H9 (cell line): Measurements from ENCODE around the gene TRAF3. TPM values are rescaled to one million over a fixed set of nuclear protein-coding genes. Genes with fewer than 3 reads are reported as not detected.

Experiments used
- DNase-seq: peaks from one replicate; pipeline ENCODE4 v3.0.0-alpha.2; 2017
- H2AFZ ChIP-seq: one replicate; pipeline ENCODE4 v1.6.1; 2013; ENCODE audit warnings: mild to moderate bottlenecking, low read length, control low read depth, moderate library complexity
- H2AK5ac ChIP-seq: 2 replicates; pipeline ENCODE4 v1.6.1; 2013; ENCODE audit warnings: low read length, control low read depth, mixed read lengths; ENCODE audit not compliant: insufficient read length
- H2BK120ac ChIP-seq: one replicate; pipeline ENCODE4 v1.6.1; 2013; ENCODE audit warnings: low read depth, mild to moderate bottlenecking, low read length, control low read depth, inconsistent platforms; ENCODE audit not compliant: poor library complexity, severe bottlenecking
- H2BK12ac ChIP-seq: 2 replicates; pipeline ENCODE4 v1.6.1; 2013; ENCODE audit warnings: low read length, control low read depth, mixed read lengths, low read depth; ENCODE audit not compliant: insufficient read length
- H2BK15ac ChIP-seq: 2 replicates; pipeline ENCODE4 v1.6.1; 2013; ENCODE audit warnings: low read depth, low read length, control low read depth
- H2BK20ac ChIP-seq: one replicate; pipeline ENCODE4 v1.6.1; 2013; ENCODE audit warnings: low read depth, mild to moderate bottlenecking, low read length, control low read depth, inconsistent platforms; ENCODE audit not compliant: poor library complexity, severe bottlenecking
- H2BK5ac ChIP-seq: 2 replicates; pipeline ENCODE4 v1.6.1; 2013; ENCODE audit warnings: low read length, control low read depth, mixed read lengths; ENCODE audit not compliant: insufficient read length
- H3K14ac ChIP-seq: 2 replicates; pipeline ENCODE4 v1.6.1; 2013; ENCODE audit warnings: low read length, control low read depth; ENCODE audit not compliant: insufficient read depth
- H3K18ac ChIP-seq: 2 replicates; pipeline ENCODE4 v1.6.1; 2013; ENCODE audit warnings: low read depth, mild to moderate bottlenecking, mixed read lengths, low read length, control low read depth; ENCODE audit not compliant: insufficient read length
- H3K23ac ChIP-seq: 2 replicates; pipeline ENCODE4 v1.6.1; 2013; ENCODE audit warnings: low read length, control low read depth, mixed read lengths, low read depth; ENCODE audit not compliant: insufficient read length
- H3K23me2 ChIP-seq: 2 replicates; pipeline ENCODE4 v1.6.1; 2013; ENCODE audit warnings: low read depth, mild to moderate bottlenecking, mixed read lengths, low read length, control low read depth; ENCODE audit not compliant: insufficient read length, poor library complexity, severe bottlenecking
- H3K27ac ChIP-seq: 2 replicates; pipeline ENCODE4 v1.5.1; 2013; ENCODE audit warnings: low read length, control low read depth, mixed read lengths, low read depth; ENCODE audit not compliant: insufficient read length
- H3K27me3 ChIP-seq: 2 replicates; pipeline ENCODE4 v1.6.1; 2013; ENCODE audit warnings: low read length, control low read depth, inconsistent platforms; ENCODE audit not compliant: insufficient read depth
- H3K4ac ChIP-seq: 2 replicates; pipeline ENCODE4 v1.6.1; 2013; ENCODE audit warnings: low read depth, mild to moderate bottlenecking, control low read depth, inconsistent platforms, low read length, moderate library complexity
- H3K4me1 ChIP-seq: 2 replicates; pipeline ENCODE4 v1.6.1; 2013; ENCODE audit warnings: low read length, control low read depth, inconsistent platforms; ENCODE audit not compliant: insufficient read depth
- H3K4me2 ChIP-seq: 2 replicates; pipeline ENCODE4 v1.6.1; 2013; ENCODE audit warnings: low read length, control low read depth, mixed read lengths; ENCODE audit not compliant: insufficient read length, insufficient read depth
- H3K56ac ChIP-seq: 2 replicates; pipeline ENCODE4 v1.6.1; 2013; ENCODE audit warnings: low read depth, mild to moderate bottlenecking, mixed read lengths, low read length, control low read depth; ENCODE audit not compliant: insufficient read length
- H3K79me1 ChIP-seq: 2 replicates; pipeline ENCODE4 v1.6.1; 2013; ENCODE audit warnings: low read depth, mild to moderate bottlenecking, moderate library complexity, low read length, control low read depth, inconsistent platforms; ENCODE audit not compliant: insufficient read depth, poor library complexity, severe bottlenecking
- H3K79me2 ChIP-seq: 2 replicates; pipeline ENCODE4 v1.6.1; 2013; ENCODE audit warnings: low read length, control low read depth, inconsistent platforms; ENCODE audit not compliant: insufficient read depth
- H3K9ac ChIP-seq: 2 replicates; pipeline ENCODE4 v1.6.1; 2013; ENCODE audit warnings: low read length, control low read depth, mixed read lengths; ENCODE audit not compliant: insufficient read length; ENCODE audit errors: extremely low read depth
- H3K9me3 ChIP-seq: one replicate; pipeline ENCODE4 v1.6.1; 2013; ENCODE audit warnings: low read depth, low read length, inconsistent platforms; ENCODE audit not compliant: control insufficient read depth
- H3T11ph ChIP-seq: one replicate; pipeline ENCODE4 v1.6.1; 2013; ENCODE audit warnings: mild to moderate bottlenecking, low read length, control low read depth, inconsistent platforms
- H4K20me1 ChIP-seq: one replicate; pipeline ENCODE4 v1.6.1; 2013; ENCODE audit not compliant: control insufficient read depth, insufficient read length, insufficient read depth
- H4K5ac ChIP-seq: 2 replicates; pipeline ENCODE4 v1.6.1; 2013; ENCODE audit warnings: low read depth, mild to moderate bottlenecking, mixed read lengths, low read length, control low read depth; ENCODE audit not compliant: insufficient read length
- H4K8ac ChIP-seq: replicated peaks from 2 replicates; pipeline ENCODE4 v1.6.1; 2013; ENCODE audit warnings: low read length, control low read depth, mixed read lengths, low read depth; ENCODE audit not compliant: insufficient read length
- H4K91ac ChIP-seq: 2 replicates; pipeline ENCODE4 v1.6.1; 2013; ENCODE audit warnings: low read depth, mild to moderate bottlenecking, moderate library complexity, mixed read lengths, low read length, control low read depth; ENCODE audit not compliant: insufficient read length
- H3K27ac Mint-ChIP-seq, 3 experiments: 2 replicates in 2 of 3; 3 replicates in 1 of 3; pipeline ENCODE4 v1.8.0; 2020 to 2021; ENCODE audit warnings: mixed read lengths in 3 of 3, mild to moderate bottlenecking in 1 of 3, moderate library complexity in 1 of 3
- H3K27me3 Mint-ChIP-seq: 2 replicates; pipeline ENCODE4 v1.8.0; 2021; ENCODE audit warnings: low read depth, mild to moderate bottlenecking, moderate library complexity, mixed read lengths
- H3K36me3 Mint-ChIP-seq, 3 experiments: 2 replicates in 2 of 3; 3 replicates in 1 of 3; pipeline ENCODE4 v1.8.0; 2020 to 2021; ENCODE audit warnings: low read depth in 3 of 3, mixed read lengths in 3 of 3; ENCODE audit not compliant: insufficient read depth in 1 of 3
- H3K4me1 Mint-ChIP-seq, 2 experiments: 2 replicates each; pipeline ENCODE4 v1.8.0; 2020; ENCODE audit warnings: mixed read lengths in 2 of 2
- H3K4me3 Mint-ChIP-seq, 2 experiments: 2 replicates in 1 of 2; 3 replicates in 1 of 2; pipeline ENCODE4 v1.8.0; 2020 to 2021; ENCODE audit warnings: mild to moderate bottlenecking in 2 of 2, mixed read lengths in 2 of 2, moderate library complexity in 1 of 2
- H3K9me3 Mint-ChIP-seq, 2 experiments: 2 replicates in 1 of 2; 3 replicates in 1 of 2; pipeline ENCODE4 v1.8.0; 2020; ENCODE audit warnings: mild to moderate bottlenecking in 2 of 2, mixed read lengths in 2 of 2, moderate library complexity in 1 of 2
- WGBS: extraction: QIAGEN DNeasy Blood & Tissue Kit; methylation state at CpG from one replicate; pipeline ENCODE4 v1.1.7; 2013; ENCODE audit warnings: missing lambda C conversion rate, low lambda C conversion rate, mixed read lengths; ENCODE audit not compliant: insufficient read length; ENCODE audit errors: extremely low coverage; 5-methylcytosine and 5-hydroxymethylcytosine counted together
- total RNA-seq: library from RNA; stranded (reverse); gene quantifications from 2 replicates; pipeline ENCODE4 v1.2.1, GENCODE V29; 2021
- TF ChIP-seq, protein P1 (sequence below): fragments of 200-600 bp; sonication (generic); conservative IDR thresholded peaks from 3 replicates; pipeline ENCODE4 v1.8.0; 2021; ENCODE audit warnings: antibody characterized with exemption, mild to moderate bottlenecking

TRAF3 gene
- total RNA-seq, 1 experiment from 2014 or later: 9.6 TPM

- Histone ChIP-seq H2BK15ac (no peak overlapping the region), H3K9ac (no peak overlapping the region), H3K56ac (no peak overlapping the region), H2AFZ (no peak overlapping the region), H3K9me3 (no peaks in the 10 kb centered on the region), H2AK5ac (no peak overlapping the region), H2BK120ac (no peak overlapping the region), H3K4ac (no peak overlapping the region), H3K23ac (no peak overlapping the region), H3K14ac (no peak overlapping the region), H2BK5ac (no peak overlapping the region), H2BK12ac (no peak overlapping the region), H4K5ac (no peak overlapping the region), H4K20me1 (no peaks in the 10 kb centered on the region), H3K79me2 (no peaks in the 10 kb centered on the region), H4K8ac (no peak overlapping the region), H3K4me1 (no peaks in the 10 kb centered on the region), H2BK20ac (no peak overlapping the region), H4K91ac (no peak overlapping the region), H3K23me2 (no peaks in the 10 kb centered on the region), H3K79me1 (no peaks in the 10 kb centered on the region), H3K18ac (no peak overlapping the region), H3K27me3 (no peaks in the 10 kb centered on the region), H3K4me2 (no peak overlapping the region), H3T11ph (no peak overlapping the region), H3K27ac (no peak overlapping the region)
- H3K4me3 Mint-ChIP-seq: no peak overlapping the region
- H3K27ac Mint-ChIP-seq: peak overlapping the region in 1 of 3 experiments; percentile 34; a peak in 1 of 7 replicates
- TF ChIP-seq, protein P1, sequence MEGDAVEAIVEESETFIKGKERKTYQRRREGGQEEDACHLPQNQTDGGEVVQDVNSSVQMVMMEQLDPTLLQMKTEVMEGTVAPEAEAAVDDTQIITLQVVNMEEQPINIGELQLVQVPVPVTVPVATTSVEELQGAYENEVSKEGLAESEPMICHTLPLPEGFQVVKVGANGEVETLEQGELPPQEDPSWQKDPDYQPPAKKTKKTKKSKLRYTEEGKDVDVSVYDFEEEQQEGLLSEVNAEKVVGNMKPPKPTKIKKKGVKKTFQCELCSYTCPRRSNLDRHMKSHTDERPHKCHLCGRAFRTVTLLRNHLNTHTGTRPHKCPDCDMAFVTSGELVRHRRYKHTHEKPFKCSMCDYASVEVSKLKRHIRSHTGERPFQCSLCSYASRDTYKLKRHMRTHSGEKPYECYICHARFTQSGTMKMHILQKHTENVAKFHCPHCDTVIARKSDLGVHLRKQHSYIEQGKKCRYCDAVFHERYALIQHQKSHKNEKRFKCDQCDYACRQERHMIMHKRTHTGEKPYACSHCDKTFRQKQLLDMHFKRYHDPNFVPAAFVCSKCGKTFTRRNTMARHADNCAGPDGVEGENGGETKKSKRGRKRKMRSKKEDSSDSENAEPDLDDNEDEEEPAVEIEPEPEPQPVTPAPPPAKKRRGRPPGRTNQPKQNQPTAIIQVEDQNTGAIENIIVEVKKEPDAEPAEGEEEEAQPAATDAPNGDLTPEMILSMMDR: no peak
- no peaks in the 10 kb centered on the region for H3K9me3 Mint-ChIP-seq
- peaks cover 0 to 2% (median 2%) of the 10 kb centered on the region in 3 experiments; a peak in 3 of 7 replicates for H3K36me3 Mint-ChIP-seq
- no CpG with 5 or more reads among the region's 17 CpGs for WGBS
- peaks cover 11 to 16% of the 10 kb centered on the region in 2 experiments for H3K4me1 Mint-ChIP-seq
- no peak for DNase-seq
- H3K27me3 Mint-ChIP-seq: no peaks in the 10 kb centered on the region; the same call in 1 of the 2 replicates
Measured at GRCh38 chr14:102754370-102755262, 22.6 kb upstream of the TRAF3 start.
